Astrocyte of the cerebellum (primary cell): ENCODE data around the gene KRT1.

Experiments used
- DNase-seq: peaks from one replicate; pipeline ENCODE4 v3.0.0-alpha.2; 2011; ENCODE audit warnings: low read depth
- H3K4me3 ChIP-seq: 2 replicates; pipeline ENCODE4 v1.5.1; 2011; ENCODE audit warnings: mild to moderate bottlenecking, low read depth, low read length, moderate library complexity
- CTCF ChIP-seq: IDR thresholded peaks from 2 replicates; pipeline ENCODE4 v1.5.1; 2012; ENCODE audit warnings: low read length, low read depth, moderate library complexity, mild to moderate bottlenecking; ENCODE audit errors: missing control alignments
- in situ Hi-C: cut with HindIII; loops from 2 replicates; pipeline ENCODE4 v1.10.0; 2017; ENCODE audit warnings: low sequenced_read_pairs

The KRT1 gene

GRCh38 chr12:52661668-52662067, 18.5 kb downstream of the KRT1 start:
- DNase-seq, result no peak
- H3K4me3 ChIP-seq, result no peak overlapping the region
- no peak for TF ChIP-seq CTCF
- in situ Hi-C loops, result no loop called here

DNA sequence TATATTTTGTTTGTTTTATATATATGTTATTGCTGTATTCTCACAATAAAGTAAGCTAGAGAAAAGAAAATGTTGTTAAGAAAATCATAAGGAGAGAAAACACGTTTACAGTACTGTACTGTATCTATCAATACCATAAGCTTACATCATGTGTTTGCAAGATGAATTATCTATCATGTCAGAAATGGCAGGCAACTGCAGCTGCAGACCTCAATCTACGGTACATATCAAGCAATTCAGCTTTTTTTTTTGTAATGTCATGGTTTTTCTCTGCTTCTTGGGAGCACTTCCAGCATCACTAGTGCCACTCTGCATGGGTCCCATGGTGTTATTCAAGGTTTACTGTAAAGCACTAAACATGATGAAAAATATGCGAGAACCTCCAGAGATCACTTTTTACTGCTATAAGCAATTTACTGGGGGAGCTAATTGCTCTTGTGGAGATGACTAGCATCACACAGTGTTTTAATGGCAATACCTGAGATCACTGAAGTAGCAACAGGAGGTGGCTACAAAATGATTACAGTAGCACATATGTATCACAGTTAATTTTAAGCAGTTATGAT, 19.2 kb downstream of the KRT1 start:
- no peak for DNase-seq
- in situ Hi-C loops, result no loop called here
- TF ChIP-seq CTCF, result no peak

DNA sequence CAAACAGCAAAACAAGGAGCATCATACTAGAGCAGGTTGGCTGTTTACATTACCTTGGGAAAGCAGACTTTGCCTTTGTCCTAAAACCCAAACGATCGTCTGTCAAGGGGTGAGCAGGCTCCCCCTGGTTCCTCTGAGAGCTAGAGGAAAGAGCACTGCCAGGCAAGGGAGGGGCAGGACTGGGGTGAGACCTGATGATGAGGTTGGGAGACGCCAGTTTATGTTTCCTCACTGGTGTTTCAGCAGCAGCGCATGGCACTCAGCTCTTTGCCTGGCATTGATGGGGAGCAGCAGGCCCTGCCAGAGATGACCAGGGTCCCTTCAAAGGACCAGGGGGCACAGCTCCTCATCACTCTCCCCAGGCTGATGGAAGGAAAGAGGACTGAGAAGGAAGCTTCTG, 20.3 kb downstream of the KRT1 start:
- TF ChIP-seq CTCF, result no peak
- no peak for DNase-seq
- in situ Hi-C loops, result no loop called here
- no peak overlapping the region for H3K4me3 ChIP-seq

More for the DNA sequence above, 19.2 kb downstream of the KRT1 start:
- no peak overlapping the region for H3K4me3 ChIP-seq

GRCh38 chr12:52659395-52659794, 20.8 kb downstream of the KRT1 start:
- in situ Hi-C loops, result no loop called here
- H3K4me3 ChIP-seq, result no peak overlapping the region
- DNase-seq, result no peak
- TF ChIP-seq CTCF, result no peak

DNA sequence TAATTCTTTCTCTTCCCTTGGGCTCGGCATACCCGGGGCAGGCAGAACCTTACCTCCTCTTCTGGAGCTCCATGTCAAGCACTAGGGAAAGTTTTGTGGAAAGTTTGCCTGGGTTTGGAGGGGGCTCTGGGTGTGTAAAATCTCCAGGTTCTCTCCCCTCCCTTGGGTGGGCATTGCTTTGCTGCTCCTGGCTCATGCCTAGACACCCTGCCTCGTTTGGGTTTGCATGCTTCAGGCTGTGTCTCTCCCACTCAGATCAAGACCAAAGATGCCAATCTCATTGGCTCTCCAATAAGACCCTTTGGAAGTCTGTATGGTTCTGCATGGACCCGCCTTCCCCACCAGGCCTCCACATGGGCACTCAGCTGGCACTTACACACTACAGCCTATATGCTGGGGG, 22.0 kb downstream of the KRT1 start:
- in situ Hi-C loops, result no loop called here
- no peak overlapping the region for H3K4me3 ChIP-seq

GRCh38 chr12:52657250-52657902, 22.8 kb downstream of the KRT1 start:
- in situ Hi-C loops, result no loop called here
- TF ChIP-seq CTCF, result no peak
- DNase-seq, result no peak
- H3K4me3 ChIP-seq, result no peak overlapping the region

More for the DNA sequence above, 22.0 kb downstream of the KRT1 start:
- DNase-seq, result no peak
- TF ChIP-seq CTCF, result no peak

DNA sequence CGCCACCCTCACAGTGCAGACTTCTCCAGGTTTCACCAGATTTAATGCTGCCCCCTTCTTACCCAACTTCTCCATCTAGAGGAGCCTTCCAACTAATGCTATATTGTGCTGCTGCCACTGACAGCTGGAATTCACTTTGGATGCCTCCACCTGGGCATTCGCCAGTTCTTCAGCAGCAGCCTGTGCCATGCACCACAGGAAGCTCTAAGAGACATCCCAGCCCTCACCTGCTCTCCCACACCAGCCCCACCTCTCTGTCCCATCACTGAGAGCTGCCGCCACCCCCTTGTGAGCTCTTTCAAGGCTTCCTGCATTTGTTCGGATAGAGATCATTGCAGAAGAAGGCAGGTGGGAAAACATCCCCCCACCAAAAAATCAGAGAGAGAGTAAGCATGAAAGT, 23.6 kb downstream of the KRT1 start:
- in situ Hi-C loops, result no loop called here
- TF ChIP-seq CTCF, result no peak

More for the DNA sequence above, 23.6 kb downstream of the KRT1 start:
- DNase-seq, result no peak
- H3K4me3 ChIP-seq, result no peak overlapping the region
